GM12873 (cell line): ENCODE results near the gene PEMT.

Experiments used
- CTCF ChIP-seq: IDR thresholded peaks from 2 replicates; pipeline ENCODE4 v1.5.1; 2012; ENCODE audit warnings: low read depth, mild to moderate bottlenecking, moderate library complexity, low read length, control low read depth; ENCODE audit not compliant: insufficient read depth; ENCODE audit errors: missing control alignments

The PEMT gene

GRCh38 chr17:17565471-17566339 is 25.8 kb downstream of the PEMT start:
- no peak for TF ChIP-seq CTCF

GRCh38 chr17:17564896-17565295 is 26.6 kb downstream of the PEMT start:
- no peak for TF ChIP-seq CTCF

- no peak for TF ChIP-seq CTCF
Measured at GRCh38 chr17:17564323-17564722, 27.2 kb downstream of the PEMT start.

GRCh38 chr17:17563530-17563929 is 28.0 kb downstream of the PEMT start:
- TF ChIP-seq CTCF = no peak

GRCh38 chr17:17562146-17562511 is 29.4 kb downstream of the PEMT start:
- no peak for TF ChIP-seq CTCF

GRCh38 chr17:17561408-17562145 is 29.9 kb downstream of the PEMT start:
- TF ChIP-seq CTCF = no peak

GRCh38 chr17:17560975-17561374 is 30.5 kb downstream of the PEMT start:
- TF ChIP-seq CTCF = no peak
